SHP77 treated with DMSO at 0.1 percent for 48 hours (cell line): ENCODE data around the gene RNF34.

ENCODE experiments used
- DNase-seq: peaks from one replicate; lab custom pipeline; 2025; lab: John Stamatoyannopoulos, UW

RNF34 gene

DNA sequence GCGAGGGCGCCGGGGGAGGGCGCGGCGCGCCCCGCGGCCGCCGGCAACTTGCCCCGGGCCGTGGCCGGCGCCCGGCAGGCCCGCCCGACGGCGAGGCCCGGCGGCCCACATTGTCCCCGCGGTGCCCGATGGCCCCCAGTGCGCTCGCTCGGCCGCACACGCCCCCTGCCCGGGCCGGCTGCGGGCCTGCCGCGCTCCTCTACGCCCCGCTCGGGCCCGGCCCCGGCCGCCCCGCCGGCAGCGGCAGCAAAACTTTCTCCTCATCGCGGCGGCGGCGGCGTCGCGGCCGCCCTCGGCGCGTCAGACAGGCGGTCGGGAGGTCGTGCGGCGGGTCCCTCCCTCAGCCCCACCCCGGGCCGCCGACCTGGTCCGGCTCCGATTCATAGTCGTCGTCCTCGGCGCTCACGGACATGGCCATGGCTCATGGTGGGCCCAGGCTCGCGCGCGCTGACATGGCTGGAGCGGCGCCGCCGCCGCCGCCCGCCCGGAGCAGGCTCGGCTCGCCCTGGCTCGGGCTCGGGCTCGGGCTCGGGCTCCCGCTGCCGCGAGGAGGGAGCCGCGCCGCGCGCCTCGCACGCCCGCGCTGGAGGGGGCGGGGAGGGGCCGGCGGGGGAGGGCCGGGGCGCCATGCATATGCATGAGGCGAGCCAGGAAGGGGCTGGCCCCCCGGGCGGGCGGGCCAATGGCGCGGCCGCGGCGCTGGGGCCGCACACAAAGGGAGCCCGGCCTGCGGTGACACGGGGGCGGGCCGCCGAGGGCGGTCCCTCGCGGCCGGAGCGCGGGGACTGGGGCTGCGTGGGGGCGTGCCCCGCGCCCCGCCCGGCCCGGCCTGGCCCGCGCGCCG lies 67.1 kb downstream of the RNF34 start:
- peak; percentile 61 for DNase-seq

DNA sequence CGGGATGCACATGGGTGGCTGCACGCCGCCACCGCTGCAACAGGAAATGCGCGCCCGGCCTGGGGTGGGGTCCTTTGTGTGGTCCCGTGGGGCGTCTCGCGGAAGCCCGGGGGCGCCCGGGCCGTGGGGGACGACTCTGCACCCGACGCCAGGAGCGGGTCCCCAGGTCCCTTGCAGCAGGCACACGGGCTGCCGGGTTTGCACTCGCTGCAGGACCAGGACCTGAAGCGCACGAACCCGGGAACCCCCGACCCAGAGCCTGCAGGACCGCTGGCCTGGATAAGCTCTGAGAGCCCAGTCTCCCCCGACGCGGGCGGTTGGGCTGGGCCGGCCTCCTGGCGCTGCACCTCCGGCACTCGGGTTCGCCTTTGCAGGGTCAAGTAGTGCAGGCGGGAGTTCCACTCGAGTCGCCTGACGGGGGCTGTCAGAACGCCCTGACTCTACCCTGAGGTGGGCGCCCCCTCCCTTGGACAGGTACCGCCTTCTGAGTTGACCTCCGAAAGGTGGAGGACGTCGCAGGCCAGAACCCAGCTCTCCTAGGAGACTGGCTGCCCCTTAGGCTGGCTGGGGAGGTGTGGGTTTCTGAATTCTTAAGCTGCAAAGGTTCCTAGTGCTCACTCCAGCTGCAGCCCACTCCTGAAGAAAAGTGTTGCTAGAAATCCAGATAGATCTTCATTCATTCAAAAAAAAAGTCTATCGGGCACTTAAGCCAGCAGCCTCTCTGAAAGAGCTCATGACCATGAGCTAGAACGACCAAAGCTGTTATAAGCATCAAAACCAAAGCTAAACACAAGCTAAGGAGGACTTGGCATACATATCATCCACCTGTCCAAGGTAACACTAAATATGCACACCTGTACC lies 68.0 kb downstream of the RNF34 start:
- no peak for DNase-seq

DNA sequence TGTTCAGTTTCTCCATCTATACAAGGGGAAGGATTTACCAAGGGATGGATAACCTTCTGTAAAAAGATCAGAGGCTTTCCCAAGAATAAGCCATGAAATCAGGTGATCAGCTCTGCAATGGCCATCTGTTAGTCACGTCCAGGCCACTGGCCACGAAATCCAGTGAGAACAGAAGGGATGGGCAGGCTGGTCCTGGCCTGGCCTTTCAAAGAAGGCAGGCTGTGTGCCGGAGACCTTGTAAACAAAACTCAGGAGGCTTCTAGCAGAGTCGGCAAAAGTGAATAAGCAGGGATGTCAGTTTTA lies 68.5 kb downstream of the RNF34 start:
- no peak for DNase-seq

DNA sequence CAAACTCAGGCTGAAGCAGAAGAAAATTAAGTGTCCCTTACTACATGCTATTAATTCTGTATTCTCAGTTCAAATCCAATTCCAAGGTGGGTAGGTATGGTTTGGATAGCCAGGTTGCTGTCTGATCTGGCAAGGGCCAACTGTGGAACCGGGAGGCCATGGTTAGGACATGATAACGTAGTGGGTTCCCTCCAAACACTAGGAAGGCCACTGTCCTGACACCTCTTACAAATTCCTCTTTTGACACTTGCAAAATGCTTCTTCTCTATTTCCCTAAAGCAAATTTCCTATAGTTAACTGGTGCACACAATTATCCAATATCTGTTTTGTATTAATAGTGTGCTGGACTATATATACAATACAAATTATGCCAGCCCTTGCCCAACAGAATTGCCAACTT lies 70.8 kb downstream of the RNF34 start:
- DNase-seq = no peak

DNA sequence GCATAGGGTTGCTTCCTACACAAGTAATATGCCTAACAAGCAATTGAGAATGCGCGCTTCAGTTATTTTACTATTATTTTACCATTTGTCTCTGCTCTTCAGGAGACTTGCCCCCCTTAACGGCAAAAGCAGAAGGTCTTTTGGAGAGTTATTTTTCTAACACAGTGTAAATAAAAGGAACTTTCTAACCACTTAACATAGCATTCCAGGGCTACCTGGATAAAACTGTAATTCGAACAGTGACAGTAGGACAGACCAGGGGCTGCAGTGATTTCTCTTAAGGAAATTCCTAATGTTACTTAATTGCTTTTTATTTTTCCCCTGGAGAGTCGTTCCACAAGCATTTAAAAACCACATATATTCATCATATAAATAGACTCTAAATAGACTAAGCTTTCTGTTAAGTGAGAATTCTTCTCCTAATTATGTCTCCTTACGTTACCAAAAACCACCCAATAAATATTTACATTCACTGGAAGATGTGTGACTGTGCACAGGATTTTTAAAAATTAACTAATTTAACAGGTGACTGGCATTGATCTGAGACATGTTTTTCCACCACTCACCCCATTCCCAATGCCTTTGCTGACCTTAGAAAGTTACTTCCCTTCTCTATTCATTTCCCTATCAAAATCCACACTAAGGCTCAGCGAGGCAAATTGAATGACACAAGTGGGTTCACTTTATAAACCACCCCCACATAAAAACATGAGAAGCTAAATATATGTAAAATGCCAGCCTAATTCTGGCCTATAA lies 72.4 kb downstream of the RNF34 start:
- DNase-seq = no peak
